K562 (cell line): ENCODE data around the gene PRMT7. TPM values are rescaled to one million over a fixed set of nuclear protein-coding genes. Genes with fewer than 3 reads are reported as not detected.
A peak's percentile ranks its signal among the peaks of the same experiment; 100 is the strongest.

Experiments used
- ATAC-seq: fragments of 200-7000 bp; cut with Tn5 transposase; 3 replicates; pipeline ENCODE4 v1.9.1; 2020; ENCODE audit warnings: moderate library complexity
- BruUV-seq: library from RNA; stranded (reverse); fragments of 400-500 nt; replicated peaks from 2 replicates; lab custom pipeline; 2021; lab: Mats Ljungman, UMichigan
- CTCF ChIA-PET: fragments of 300-600 bp; formaldehyde crosslinking; extraction: SDS; loops from one replicate; lab custom pipeline; 2021; ENCODE audit warnings: low intra/inter-chr PET ratio; lab: Yijun Ruan, JAX
- POLR2A ChIA-PET: fragments of 300-600, 350-650 bp; sonication (Branson Sonifier 250); formaldehyde crosslinking; extraction: SDS; loops from one replicate; lab custom pipeline; 2021; ENCODE audit warnings: antibody characterized with exemption, inconsistent platforms; lab: Yijun Ruan, JAX
- DNase-seq, 4 experiments: peaks; one replicate each; pipeline versions ENCODE4 v3.0.0 to v3.0.0-alpha.2; 2011 to 2018; ENCODE audit warnings: low spot score in 3 of 4, mixed read lengths in 3 of 4; ENCODE audit errors: extremely low read depth in 1 of 4
- FAIRE-seq: peaks from 2 replicates; lab custom pipeline; 2011; peaks lifted over from hg19 to GRCh38; lab: Jason Lieb, UNC
- H2AFZ ChIP-seq: 2 replicates; pipeline ENCODE4 v1.6.0; 2011; ENCODE audit warnings: low read depth, low read length, control low read depth, inconsistent platforms
- H3K27ac ChIP-seq: fragments of 200-600 bp; 3 replicates; pipeline ENCODE4 v1.8.0; 2011; ENCODE audit warnings: low read depth, mild to moderate bottlenecking, control low read depth, inconsistent platforms, low read length, moderate library complexity, mixed read lengths; ENCODE audit errors: extremely low read depth
- H3K27me3 ChIP-seq, 2 experiments: fragments of 300-600 bp in 1 of 2; 2 replicates in 1 of 2; 3 replicates in 1 of 2; pipeline versions ENCODE4 v1.6.0 to v1.8.0; 2011; ENCODE audit warnings: inconsistent platforms in 2 of 2, low read length in 2 of 2, mild to moderate bottlenecking in 1 of 2, mixed read lengths in 1 of 2, moderate library complexity in 1 of 2; ENCODE audit not compliant: control insufficient read depth in 2 of 2, insufficient read depth in 2 of 2
- H3K36me3 ChIP-seq: fragments of 300-600 bp; 3 replicates; pipeline ENCODE4 v1.8.0; 2011; ENCODE audit warnings: mild to moderate bottlenecking, low read length, inconsistent platforms; ENCODE audit not compliant: control insufficient read depth, insufficient read depth
- H3K4me1 ChIP-seq, 2 experiments: fragments of 200-600 bp in 1 of 2; replicated peaks in 1 of 2; 2 replicates in 1 of 2; 3 replicates in 1 of 2; pipeline versions ENCODE4 v1.5.1 to v1.8.0; 2011; ENCODE audit warnings: inconsistent platforms in 2 of 2, low read length in 2 of 2, mild to moderate bottlenecking in 1 of 2, mixed read lengths in 1 of 2, moderate library complexity in 1 of 2; ENCODE audit not compliant: control insufficient read depth in 2 of 2, insufficient read depth in 2 of 2
- H3K4me2 ChIP-seq: 2 replicates; pipeline ENCODE4 v1.6.1; 2011; ENCODE audit warnings: low read length, control low read depth, inconsistent platforms, mixed read lengths; ENCODE audit not compliant: insufficient read depth
- H3K4me3 ChIP-seq: fragments of 200-600 bp; sonication (generic), shearing (Covaris generic); 2 replicates; pipeline ENCODE4 v1.5.1; 2016; ENCODE audit warnings: control low read depth, inconsistent platforms
- H3K79me2 ChIP-seq: fragments of 200-600 bp; 3 replicates; pipeline ENCODE4 v1.8.0; 2011; ENCODE audit warnings: low read length, inconsistent platforms; ENCODE audit not compliant: control insufficient read depth, insufficient read depth
- H3K9ac ChIP-seq, 2 experiments: 2 replicates each; pipeline versions ENCODE4 v1.6.0 to v1.6.1; 2011; ENCODE audit warnings: low read depth in 2 of 2, low read length in 2 of 2, control low read depth in 1 of 2, inconsistent platforms in 1 of 2, mild to moderate bottlenecking in 1 of 2, mixed read lengths in 1 of 2; ENCODE audit not compliant: insufficient read depth in 1 of 2
- H3K9me1 ChIP-seq: one replicate; pipeline ENCODE4 v1.6.0; 2011; ENCODE audit warnings: inconsistent platforms, mild to moderate bottlenecking, low read length, moderate library complexity; ENCODE audit not compliant: control insufficient read depth, insufficient read depth
- H3K9me3 ChIP-seq: replicated peaks from 2 replicates; pipeline ENCODE4 v1.5.1; 2011; ENCODE audit warnings: low read depth, low read length, inconsistent platforms; ENCODE audit not compliant: control insufficient read depth, insufficient read depth
- H4K20me1 ChIP-seq: replicated peaks from 2 replicates; pipeline ENCODE4 v1.6.1; 2011; ENCODE audit warnings: low read length, inconsistent platforms, mixed read lengths; ENCODE audit not compliant: control insufficient read depth, insufficient read depth
- CBX8 ChIP-seq: fragments of 200-600 bp; sonication (generic); IDR thresholded peaks from 2 replicates; pipeline ENCODE4 v1.6.1; 2012; ENCODE audit warnings: borderline replicate concordance, mixed run types, low read depth, mild to moderate bottlenecking, moderate library complexity, mixed read lengths, low read length, control low read depth, inconsistent platforms; ENCODE audit not compliant: poor library complexity, severe bottlenecking; ENCODE audit errors: extremely low read depth
- ELF1 ChIP-seq: fragments of 200-800 bp; sonication (Bioruptor generic); IDR thresholded peaks from 2 replicates; pipeline ENCODE4 v1.6.1; 2016; ENCODE audit warnings: missing genetic modification characterization, missing compliant biosample characterization
- HEY1 ChIP-seq: fragments of 250-450 bp; sonication (Bioruptor Pico); IDR thresholded peaks from 2 replicates; pipeline ENCODE4 v1.5.0; 2020; ENCODE audit warnings: mild to moderate bottlenecking, moderate library complexity, borderline replicate concordance
- HLTF ChIP-seq: fragments of 450-650 bp; IDR thresholded peaks from 2 replicates; pipeline ENCODE4 v1.6.1; 2016
- HNRNPH1 ChIP-seq: fragments of 200-400 bp; formaldehyde crosslinking; optimal IDR thresholded peaks from 2 replicates; pipeline ENCODE3; 2017; ENCODE audit warnings: low read depth, mild to moderate bottlenecking, low read length, moderate library complexity
- KDM2B ChIP-seq: fragments of 250-450 bp; sonication (Bioruptor Pico); IDR thresholded peaks from 2 replicates; pipeline ENCODE4 v1.8.0; 2021; ENCODE audit warnings: mild to moderate bottlenecking, moderate library complexity
- KLF16 ChIP-seq: IDR thresholded peaks from 2 replicates; pipeline ENCODE4 v1.6.1; 2016; ENCODE audit warnings: antibody characterized with exemption
- NCOR1 ChIP-seq: fragments of 450-650 bp; IDR thresholded peaks from 2 replicates; pipeline ENCODE4 v1.6.1; 2016; ENCODE audit warnings: mild to moderate bottlenecking, moderate library complexity
- NELFE ChIP-seq: IDR thresholded peaks from 2 replicates; pipeline ENCODE4 v1.6.1; 2011; ENCODE audit warnings: mild to moderate bottlenecking; ENCODE audit not compliant: insufficient read depth, insufficient read length
- SIN3B ChIP-seq: fragments of 450-650 bp; IDR thresholded peaks from 2 replicates; pipeline ENCODE4 v1.6.1; 2017; ENCODE audit warnings: low read depth, mild to moderate bottlenecking, moderate library complexity
- SUPT5H ChIP-seq: fragments of 450-650 bp; IDR thresholded peaks from 2 replicates; pipeline ENCODE4 v1.6.1; 2016
- ZFPM2 ChIP-seq: fragments of 250-450 bp; sonication (Bioruptor Pico); IDR thresholded peaks from 2 replicates; pipeline ENCODE4 v1.5.1; 2022; ENCODE audit warnings: mild to moderate bottlenecking
- WGBS: fragments of 100-300 bp; shearing (Covaris generic); methylation state at CpG from one replicate; pipeline ENCODE4 v1.1.6; 2016; ENCODE audit warnings: low coverage, mixed read lengths; ENCODE audit not compliant: insufficient coverage; ENCODE audit errors: missing lambda C conversion rate; 5-methylcytosine and 5-hydroxymethylcytosine counted together
- in situ Hi-C: fragments of 300-500 bp; cut with MboI; formaldehyde crosslinking; loops from 4 replicates; pipeline ENCODE4 v1.15.0; 2018; ENCODE audit warnings: inconsistent platforms, mixed read lengths
- intact Hi-C: fragments of 100-400 bp; cut with micrococcal nuclease; formaldehyde crosslinking; loops from 2 replicates; pipeline ENCODE4 v1.14.2; 2022
- polyA plus RNA-seq, 8 experiments: library from polyadenylated mRNA; depleted of rRNA in 4 of 8; stranded (reverse) in 5 of 8; unstranded in 3 of 8; fragments of >200 nt; fragmentation: Nextera tagmentation in 2 of 8; fragmentation: Illumina TruSeq in 1 of 8; extraction: Ambion mirVana in 2 of 8; extraction: Trizol in 1 of 8; gene quantifications; 2 replicates each; pipeline versions ENCODE4 v1.2.1 to v1.2.3, GENCODE V29; 2011 to 2014; ENCODE audit warnings: inconsistent platforms in 1 of 8, missing spikeins in 1 of 8
- total RNA-seq, 7 experiments: library from RNA; depleted of rRNA in 6 of 7; stranded (reverse); fragments of >200 nt in 6 of 7; fragmentation: Illumina TruSeq in 2 of 7; extraction: Trizol in 2 of 7; gene quantifications; 2 replicates each; pipeline versions ENCODE4 v1.2.1 to v1.2.3, GENCODE V29; 2011 to 2021; ENCODE audit warnings: low replicate concordance in 1 of 7
- TF ChIP-seq, protein P1 (sequence below): fragments of 150-350 bp; IDR thresholded peaks from 2 replicates; pipeline ENCODE4 v1.6.1; 2014; ENCODE audit warnings: low read depth, mild to moderate bottlenecking, low read length, borderline replicate concordance

Gene PRMT7
- total and polyA plus RNA-seq, 9 of the 15 experiments (the other 6 are each of a cell fraction or from before 2014, with no cell fraction given): 6.4 to 88.8 (median 73.1) TPM

DNA sequence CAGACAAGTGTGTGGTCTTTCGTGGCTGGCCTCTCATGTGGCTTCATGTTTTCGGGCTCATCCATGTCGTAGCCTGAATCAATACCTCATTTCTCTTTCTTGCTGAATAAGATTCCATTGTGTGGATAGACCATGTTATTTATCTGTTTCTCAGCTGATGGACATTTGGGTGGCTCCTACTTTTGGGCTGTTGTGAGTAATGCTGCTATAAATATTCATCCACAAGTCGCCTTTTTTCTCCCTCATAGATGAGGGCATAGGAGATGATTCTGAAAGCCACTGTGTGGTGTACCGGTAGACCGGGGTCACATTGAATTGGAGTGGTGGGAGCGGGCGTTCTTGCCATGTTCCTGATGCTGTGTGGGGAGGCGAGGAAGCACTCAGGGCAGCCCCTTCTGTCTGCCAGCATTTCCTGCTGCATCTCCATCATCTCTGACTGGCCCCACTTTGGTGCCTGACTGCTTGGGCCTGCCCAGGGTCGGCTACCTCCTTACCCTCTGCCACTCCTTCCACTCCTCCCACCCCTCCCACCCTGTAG lies 40.1 kb downstream of the PRMT7 start:
- no peak for ATAC-seq
- intact Hi-C loops (no loop called here), in situ Hi-C loops (no loop called here)
- ChIA-PET POLR2A (no interaction called here), CTCF (no interaction called here)
- no peak overlapping the region for H2AFZ ChIP-seq
- no TSS peak for BruUV-seq
- H3K36me3 ChIP-seq: peaks cover 96% of the 10 kb centered on the region; the same call in 2 of the 3 replicates
- H3K9me3 ChIP-seq: no peaks in the 10 kb centered on the region
- 90% methylated on average over 8 of the region's 10 CpGs for WGBS
- DNase-seq: no peak
- H3K27ac ChIP-seq: no peak overlapping the region
- TF ChIP-seq CBX8: no peak
- no peak for TF ChIP-seq SUPT5H
- no peak for TF ChIP-seq SIN3B
- TF ChIP-seq ELF1 (tag): no peak
- TF ChIP-seq NCOR1: no peak
- no peak for TF ChIP-seq NELFE
- H3K4me2 ChIP-seq: no peak overlapping the region
- FAIRE-seq: no peak
- H3K9me1 ChIP-seq: no peaks in the 10 kb centered on the region
- 0 out of 5 replicates have a peak, but pooled peaks cover 0 to 2% of the 10 kb centered on the region in 2 experiments for H3K4me1 ChIP-seq
- no peaks in the 10 kb centered on the region for H3K79me2 ChIP-seq
- no peak overlapping the region for H3K4me3 ChIP-seq
- no peaks in the 10 kb centered on the region for H3K27me3 ChIP-seq
- no peak overlapping the region for H3K9ac ChIP-seq
- H4K20me1 ChIP-seq: no peaks in the 10 kb centered on the region

DNA sequence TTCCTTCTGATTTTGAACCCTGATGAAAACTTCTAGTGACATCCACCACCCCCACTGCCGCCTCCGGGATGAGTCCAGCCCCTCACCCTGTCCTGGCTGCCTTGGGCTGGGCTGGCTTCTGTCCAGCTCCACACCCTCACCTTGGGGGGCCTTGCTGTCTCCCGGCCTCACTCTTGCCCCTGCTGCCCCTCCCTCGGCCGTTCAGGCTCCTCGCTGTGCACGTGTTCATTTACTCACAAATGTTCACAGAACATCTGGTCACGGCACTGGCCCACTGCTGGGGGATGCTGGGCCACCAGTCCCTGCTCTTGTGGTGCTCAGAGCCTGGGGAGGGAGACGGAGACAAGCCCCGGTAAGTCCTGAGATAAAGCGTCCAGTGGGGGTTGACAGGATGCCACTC lies 40.6 kb downstream of the PRMT7 start:
- Histone ChIP-seq H3K27me3 (no peaks in the 10 kb centered on the region), H3K4me1 (0 out of 5 replicates have a peak, but pooled peaks cover 0 to 2% of the 10 kb centered on the region in 2 experiments), H2AFZ (no peak overlapping the region), H3K9me1 (no peaks in the 10 kb centered on the region), H3K9me3 (no peaks in the 10 kb centered on the region), H3K9ac (peak overlapping the region in 1 of 2 experiments; percentile 1; a peak in 1 of 4 replicates), H3K4me2 (no peak overlapping the region), H3K4me3 (no peak overlapping the region), H3K79me2 (no peaks in the 10 kb centered on the region), H3K27ac (no peak overlapping the region), H3K36me3 (peaks cover 96% of the 10 kb centered on the region; the same call in 2 of the 3 replicates), H4K20me1 (no peaks in the 10 kb centered on the region)
- intact Hi-C loops (no loop called here), in situ Hi-C loops (no loop called here)
- ChIA-PET POLR2A (no interaction called here), CTCF (no interaction called here)
- no TSS peak for BruUV-seq
- DNase-seq: no peak
- FAIRE-seq: no peak
- WGBS: 96% methylated on average over 11 of the region's 11 CpGs
- no peak for ATAC-seq
- TF ChIP-seq HLTF (no peak), KLF16 (no peak), KDM2B (no peak), HEY1 (no peak), HNRNPH1 (no peak), ZFPM2 (CRISPR knock-in tag) (no peak)
- TF ChIP-seq, protein P1, sequence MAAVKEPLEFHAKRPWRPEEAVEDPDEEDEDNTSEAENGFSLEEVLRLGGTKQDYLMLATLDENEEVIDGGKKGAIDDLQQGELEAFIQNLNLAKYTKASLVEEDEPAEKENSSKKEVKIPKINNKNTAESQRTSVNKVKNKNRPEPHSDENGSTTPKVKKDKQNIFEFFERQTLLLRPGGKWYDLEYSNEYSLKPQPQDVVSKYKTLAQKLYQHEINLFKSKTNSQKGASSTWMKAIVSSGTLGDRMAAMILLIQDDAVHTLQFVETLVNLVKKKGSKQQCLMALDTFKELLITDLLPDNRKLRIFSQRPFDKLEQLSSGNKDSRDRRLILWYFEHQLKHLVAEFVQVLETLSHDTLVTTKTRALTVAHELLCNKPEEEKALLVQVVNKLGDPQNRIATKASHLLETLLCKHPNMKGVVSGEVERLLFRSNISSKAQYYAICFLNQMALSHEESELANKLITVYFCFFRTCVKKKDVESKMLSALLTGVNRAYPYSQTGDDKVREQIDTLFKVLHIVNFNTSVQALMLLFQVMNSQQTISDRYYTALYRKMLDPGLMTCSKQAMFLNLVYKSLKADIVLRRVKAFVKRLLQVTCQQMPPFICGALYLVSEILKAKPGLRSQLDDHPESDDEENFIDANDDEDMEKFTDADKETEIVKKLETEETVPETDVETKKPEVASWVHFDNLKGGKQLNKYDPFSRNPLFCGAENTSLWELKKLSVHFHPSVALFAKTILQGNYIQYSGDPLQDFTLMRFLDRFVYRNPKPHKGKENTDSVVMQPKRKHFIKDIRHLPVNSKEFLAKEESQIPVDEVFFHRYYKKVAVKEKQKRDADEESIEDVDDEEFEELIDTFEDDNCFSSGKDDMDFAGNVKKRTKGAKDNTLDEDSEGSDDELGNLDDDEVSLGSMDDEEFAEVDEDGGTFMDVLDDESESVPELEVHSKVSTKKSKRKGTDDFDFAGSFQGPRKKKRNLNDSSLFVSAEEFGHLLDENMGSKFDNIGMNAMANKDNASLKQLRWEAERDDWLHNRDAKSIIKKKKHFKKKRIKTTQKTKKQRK: no peak
